Left ventricle myocardium inferior (tissue), 1 donor: Measurements from ENCODE around the gene L1CAM. TPM values are rescaled to one million over a fixed set of nuclear protein-coding genes. Genes with fewer than 3 reads are reported as not detected.

Source experiments
- DNase-seq: peaks from one replicate; pipeline ENCODE4 v3.0.0-alpha.2; 2020
- H3K27ac ChIP-seq: fragments of 200-600 bp; replicated peaks from 2 replicates; pipeline ENCODE4 v1.8.0; 2021
- H3K27me3 ChIP-seq: fragments of 200-600 bp; 2 replicates; pipeline ENCODE4 v1.8.0; 2021; ENCODE audit warnings: low read depth
- H3K36me3 ChIP-seq: fragments of 200-600 bp; 2 replicates; pipeline ENCODE4 v1.8.0; 2021
- H3K4me1 ChIP-seq: fragments of 200-600 bp; 2 replicates; pipeline ENCODE4 v1.8.0; 2021
- H3K4me3 ChIP-seq: fragments of 200-600 bp; 2 replicates; pipeline ENCODE4 v1.8.0; 2021; ENCODE audit warnings: mild to moderate bottlenecking, moderate library complexity
- H3K9me3 ChIP-seq: fragments of 200-600 bp; replicated peaks from 2 replicates; pipeline ENCODE4 v1.8.0; 2021
- intact Hi-C: fragments of 100-400 bp; cut with micrococcal nuclease; formaldehyde crosslinking; loops from one replicate; pipeline ENCODE4 v1.11.0; 2022
- total RNA-seq: library from RNA; stranded (reverse); fragmentation: NEBNext Ultra II Directional; extraction: Animal tissue kit (Norgen Biotek cat#: 25700); gene quantifications from one replicate; pipeline ENCODE4 v1.2.1, GENCODE V29; 2021
- TF ChIP-seq, protein P1 (sequence below): fragments of 200-600 bp; IDR thresholded peaks from 2 replicates; pipeline ENCODE4 v1.8.0; 2021; ENCODE audit warnings: antibody characterized with exemption, mild to moderate bottlenecking, borderline replicate concordance
- donor health status: DM: no; HTN: yes; CAD: no; lungs with severe emphysema.

The L1CAM gene
- total RNA-seq, 1 donor from 2014 or later: 4.0 TPM

DNA sequence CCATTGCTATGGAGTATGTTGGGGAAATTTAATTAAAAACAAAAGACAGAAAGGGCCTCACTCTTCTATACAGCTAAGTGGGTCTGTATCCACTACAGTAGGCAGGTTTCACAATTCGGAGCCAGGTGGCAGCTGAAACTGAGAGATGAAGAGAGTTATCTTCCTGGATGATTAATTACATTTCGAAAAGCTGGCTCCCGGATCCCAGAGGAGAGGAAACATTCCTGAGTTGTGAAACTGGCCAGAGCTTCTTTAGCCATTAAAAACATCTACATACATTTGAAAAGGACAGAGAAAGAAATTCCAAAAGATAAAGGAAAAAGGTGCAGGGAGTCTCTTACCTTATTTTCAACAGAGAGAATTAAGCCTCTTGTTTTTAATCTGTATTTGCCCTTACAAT lies 40.1 kb downstream of the L1CAM start:
- peaks cover 23% of the 10 kb centered on the region for H3K27me3 ChIP-seq
- intact Hi-C loops: no loop called here

DNA sequence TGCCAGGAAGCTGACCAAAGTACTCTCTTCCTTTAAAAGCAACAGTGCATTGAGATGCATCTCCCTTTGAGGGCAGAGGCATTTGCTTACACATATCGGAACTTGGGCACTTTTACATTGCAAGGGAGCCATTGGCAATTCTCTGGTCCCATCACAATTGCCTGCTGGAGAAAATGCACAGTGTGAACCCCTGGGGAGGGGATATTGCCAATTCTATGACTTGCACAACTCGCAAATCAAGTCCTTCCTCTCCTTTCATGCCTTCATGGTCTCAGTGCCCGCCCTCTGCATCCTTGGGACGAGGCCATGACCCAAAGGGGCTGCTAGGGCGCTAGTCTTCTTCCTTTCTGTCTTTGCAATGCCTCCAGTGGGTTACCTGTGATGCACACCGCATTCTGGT lies 40.8 kb downstream of the L1CAM start:
- Histone ChIP-seq H3K4me3 (no peak overlapping the region), H3K27me3 (peaks cover 23% of the 10 kb centered on the region), H3K27ac (no peak overlapping the region), H3K9me3 (no peaks in the 10 kb centered on the region), H3K36me3 (no peaks in the 10 kb centered on the region), H3K4me1 (no peaks in the 10 kb centered on the region)
- TF ChIP-seq, protein P1, sequence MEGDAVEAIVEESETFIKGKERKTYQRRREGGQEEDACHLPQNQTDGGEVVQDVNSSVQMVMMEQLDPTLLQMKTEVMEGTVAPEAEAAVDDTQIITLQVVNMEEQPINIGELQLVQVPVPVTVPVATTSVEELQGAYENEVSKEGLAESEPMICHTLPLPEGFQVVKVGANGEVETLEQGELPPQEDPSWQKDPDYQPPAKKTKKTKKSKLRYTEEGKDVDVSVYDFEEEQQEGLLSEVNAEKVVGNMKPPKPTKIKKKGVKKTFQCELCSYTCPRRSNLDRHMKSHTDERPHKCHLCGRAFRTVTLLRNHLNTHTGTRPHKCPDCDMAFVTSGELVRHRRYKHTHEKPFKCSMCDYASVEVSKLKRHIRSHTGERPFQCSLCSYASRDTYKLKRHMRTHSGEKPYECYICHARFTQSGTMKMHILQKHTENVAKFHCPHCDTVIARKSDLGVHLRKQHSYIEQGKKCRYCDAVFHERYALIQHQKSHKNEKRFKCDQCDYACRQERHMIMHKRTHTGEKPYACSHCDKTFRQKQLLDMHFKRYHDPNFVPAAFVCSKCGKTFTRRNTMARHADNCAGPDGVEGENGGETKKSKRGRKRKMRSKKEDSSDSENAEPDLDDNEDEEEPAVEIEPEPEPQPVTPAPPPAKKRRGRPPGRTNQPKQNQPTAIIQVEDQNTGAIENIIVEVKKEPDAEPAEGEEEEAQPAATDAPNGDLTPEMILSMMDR: no peak
- no peak for DNase-seq
- intact Hi-C loops: no loop called here

More for the DNA sequence above, 40.1 kb downstream of the L1CAM start:
- TF ChIP-seq, protein P1: no peak
- Histone ChIP-seq H3K36me3 (no peaks in the 10 kb centered on the region), H3K4me1 (no peaks in the 10 kb centered on the region), H3K4me3 (no peak overlapping the region), H3K27ac (no peak overlapping the region), H3K9me3 (no peaks in the 10 kb centered on the region)
- DNase-seq: no peak

DNA sequence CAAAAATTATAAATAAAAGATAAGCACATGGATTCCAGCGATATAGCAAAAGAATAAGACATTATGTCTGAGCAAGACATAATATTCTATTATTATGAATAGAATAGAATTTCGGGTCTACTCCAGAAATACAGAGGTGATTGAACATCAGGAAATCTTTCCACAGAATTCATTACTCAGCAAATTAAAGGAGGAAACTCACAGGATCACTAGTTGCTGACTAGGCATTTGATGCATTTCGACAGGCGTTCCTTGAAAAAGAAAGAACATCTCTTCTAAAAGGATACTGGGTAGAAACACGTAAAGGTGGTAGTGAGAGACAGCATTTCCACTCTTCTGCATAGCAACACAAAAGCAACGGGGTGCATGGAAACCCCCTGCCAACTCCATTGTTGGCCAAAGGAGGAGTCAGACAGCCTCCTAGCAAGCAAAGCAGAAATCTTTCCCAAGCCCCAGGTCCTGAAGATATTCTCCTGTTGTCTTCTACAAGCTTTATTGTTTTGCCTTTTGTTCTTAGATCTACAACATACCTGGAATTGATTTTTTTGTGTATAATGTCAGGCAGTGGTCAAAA lies 41.4 kb downstream of the L1CAM start:
- Histone ChIP-seq H3K27me3 (peaks cover 23% of the 10 kb centered on the region), H3K36me3 (no peaks in the 10 kb centered on the region), H3K27ac (no peak overlapping the region), H3K4me1 (no peaks in the 10 kb centered on the region), H3K9me3 (no peaks in the 10 kb centered on the region), H3K4me3 (no peak overlapping the region)
- no peak for DNase-seq
- TF ChIP-seq, protein P1: no peak
- intact Hi-C loops: no loop called here

DNA sequence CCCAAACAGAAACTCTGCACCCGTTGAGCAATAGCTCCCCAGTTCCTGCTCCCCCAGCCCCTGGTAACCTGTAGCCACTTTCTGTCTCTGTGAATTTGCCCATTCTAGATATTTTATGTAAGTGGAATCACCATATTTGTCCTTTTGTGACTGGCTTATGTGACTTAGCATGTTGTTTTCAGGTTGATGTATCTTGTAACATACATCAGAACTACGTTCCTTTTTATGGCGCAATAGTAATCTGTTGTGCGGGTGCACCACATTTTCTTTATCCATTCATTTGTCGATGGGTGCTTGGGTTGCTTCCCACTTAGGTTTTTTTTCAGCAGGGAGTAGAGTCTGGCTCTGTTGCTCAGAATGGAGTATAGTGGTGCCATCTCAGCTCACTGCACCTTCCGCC lies 49.1 kb downstream of the L1CAM start:
- H3K27me3 ChIP-seq: no peaks in the 10 kb centered on the region
- DNase-seq: no peak
- intact Hi-C loops: no loop called here
- TF ChIP-seq, protein P1: no peak
- no peaks in the 10 kb centered on the region for H3K36me3 ChIP-seq
- H3K9me3 ChIP-seq: no peaks in the 10 kb centered on the region
- no peak overlapping the region for H3K27ac ChIP-seq
- no peak overlapping the region for H3K4me3 ChIP-seq
- no peaks in the 10 kb centered on the region for H3K4me1 ChIP-seq

DNA sequence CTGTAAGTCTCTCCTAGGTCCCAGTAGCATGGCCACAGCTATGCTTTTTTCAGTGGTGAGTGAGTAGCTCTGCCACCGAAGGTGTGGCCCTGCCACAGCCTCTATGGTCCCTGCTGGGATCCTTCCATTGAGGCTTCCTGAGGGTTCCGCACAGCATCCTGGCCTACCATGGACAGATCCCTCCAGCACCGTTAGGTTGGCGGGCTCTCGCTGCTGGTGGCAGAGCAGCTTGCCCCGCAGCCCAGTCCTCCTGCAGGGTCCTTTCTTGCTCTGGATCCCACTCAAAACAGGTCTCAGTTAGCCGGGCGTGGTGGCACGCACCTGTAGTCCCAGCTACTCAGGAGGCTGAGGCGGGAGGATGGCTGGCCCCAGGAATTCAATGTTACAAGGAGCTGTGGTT lies 53.2 kb downstream of the L1CAM start:
- Histone ChIP-seq H3K27ac (no peak overlapping the region), H3K4me3 (no peak overlapping the region), H3K36me3 (no peaks in the 10 kb centered on the region), H3K27me3 (peaks cover 17% of the 10 kb centered on the region), H3K9me3 (no peaks in the 10 kb centered on the region), H3K4me1 (peaks cover 9% of the 10 kb centered on the region)
- intact Hi-C loops: no loop called here
- TF ChIP-seq, protein P1: no peak
- no peak for DNase-seq
